ENCODE measurements around the gene TRIM4.

The TRIM4 gene

GRCh38 chr7:99848420-99849216, 70.7 kb downstream of the TRIM4 start:
- no peaks in the 10 kb centered on the region for H3K36me3 ChIP-seq (ENCODE audit: control insufficient read depth in 2 of 2, insufficient read depth in 2 of 2, low read length in 2 of 2)

GRCh38 chr7:99844328-99844727, 75.0 kb downstream of the TRIM4 start:
- H3K9ac ChIP-seq (ENCODE audit: low read depth in 1 of 2, low read length in 2 of 2): no peak overlapping the region
- H3K4me1 ChIP-seq (ENCODE audit: control insufficient read depth in 2 of 2, insufficient read depth in 2 of 2, low read length in 2 of 2): peaks cover 4 to 12% of the 10 kb centered on the region in 2 donors
- no peaks in the 10 kb centered on the region for H3K27me3 ChIP-seq (ENCODE audit: control insufficient read depth in 2 of 2, insufficient read depth in 2 of 2, low read length in 2 of 2)
- H3K9me3 ChIP-seq (ENCODE audit: control insufficient read depth in 2 of 2, low read length in 2 of 2): no peaks in the 10 kb centered on the region
- H3K27ac ChIP-seq (ENCODE audit: low read depth in 2 of 2, low read length in 2 of 2): no peak overlapping the region
- H3K4me3 ChIP-seq (ENCODE audit: low read length in 2 of 2): no peak overlapping the region
- H3K36me3 ChIP-seq (ENCODE audit: control insufficient read depth in 2 of 2, insufficient read depth in 2 of 2, low read length in 2 of 2): no peaks in the 10 kb centered on the region

More at GRCh38 chr7:99848420-99849216, 70.7 kb downstream of the TRIM4 start:
- Histone ChIP-seq H3K9me3 (ENCODE audit: control insufficient read depth in 2 of 2, low read length in 2 of 2) (no peaks in the 10 kb centered on the region), H3K27ac (ENCODE audit: low read depth in 2 of 2, low read length in 2 of 2) (peak overlapping the region in 1 of 2 donors; percentile 27), H3K4me3 (ENCODE audit: low read length in 2 of 2) (no peak overlapping the region), H3K9ac (ENCODE audit: low read depth in 1 of 2, low read length in 2 of 2) (no peak overlapping the region), H3K27me3 (ENCODE audit: control insufficient read depth in 2 of 2, insufficient read depth in 2 of 2, low read length in 2 of 2) (no peaks in the 10 kb centered on the region), H3K4me1 (ENCODE audit: control insufficient read depth in 2 of 2, insufficient read depth in 2 of 2, low read length in 2 of 2) (peaks cover 0 to 4% of the 10 kb centered on the region in 2 donors)

GRCh38 chr7:99843808-99844207, 75.5 kb downstream of the TRIM4 start:
- Histone ChIP-seq H3K9me3 (ENCODE audit: control insufficient read depth in 2 of 2, low read length in 2 of 2) (no peaks in the 10 kb centered on the region), H3K36me3 (ENCODE audit: control insufficient read depth in 2 of 2, insufficient read depth in 2 of 2, low read length in 2 of 2) (no peaks in the 10 kb centered on the region), H3K27ac (ENCODE audit: low read depth in 2 of 2, low read length in 2 of 2) (no peak overlapping the region), H3K4me3 (ENCODE audit: low read length in 2 of 2) (no peak overlapping the region), H3K27me3 (ENCODE audit: control insufficient read depth in 2 of 2, insufficient read depth in 2 of 2, low read length in 2 of 2) (no peaks in the 10 kb centered on the region), H3K4me1 (ENCODE audit: control insufficient read depth in 2 of 2, insufficient read depth in 2 of 2, low read length in 2 of 2) (peaks cover 6 to 14% of the 10 kb centered on the region in 2 donors), H3K9ac (ENCODE audit: low read depth in 1 of 2, low read length in 2 of 2) (no peak overlapping the region)

GRCh38 chr7:99842926-99843325, 76.4 kb downstream of the TRIM4 start:
- Histone ChIP-seq H3K4me1 (ENCODE audit: control insufficient read depth in 2 of 2, insufficient read depth in 2 of 2, low read length in 2 of 2) (peaks cover 6 to 14% of the 10 kb centered on the region in 2 donors), H3K36me3 (ENCODE audit: control insufficient read depth in 2 of 2, insufficient read depth in 2 of 2, low read length in 2 of 2) (no peaks in the 10 kb centered on the region), H3K27ac (ENCODE audit: low read depth in 2 of 2, low read length in 2 of 2) (no peak overlapping the region), H3K4me3 (ENCODE audit: low read length in 2 of 2) (no peak overlapping the region), H3K9me3 (ENCODE audit: control insufficient read depth in 2 of 2, low read length in 2 of 2) (no peaks in the 10 kb centered on the region), H3K27me3 (ENCODE audit: control insufficient read depth in 2 of 2, insufficient read depth in 2 of 2, low read length in 2 of 2) (no peaks in the 10 kb centered on the region), H3K9ac (ENCODE audit: low read depth in 1 of 2, low read length in 2 of 2) (no peak overlapping the region)
